Activated CD4-positive, alpha-beta T cell treated with anti-CD3 and anti-CD28 coated beads, Interleukin-2, amount 10 ng/mL, durations not matched to agents 24 days and 14 days (primary cell): Measurements from ENCODE around the gene ACTRT3. TPM values are rescaled to one million over a fixed set of nuclear protein-coding genes. Genes with fewer than 3 reads are reported as not detected.
A peak's percentile ranks its signal among the peaks of the same experiment; 100 is the strongest.

Source experiments
- DNase-seq: peaks from one replicate; pipeline ENCODE4 v3.0.0; 2022
- H3K27ac Mint-ChIP-seq: one replicate; pipeline ENCODE4 v1.8.0; 2022; ENCODE audit warnings: mild to moderate bottlenecking, mixed read lengths
- H3K27me3 Mint-ChIP-seq: one replicate; pipeline ENCODE4 v1.8.0; 2022; ENCODE audit warnings: mixed read lengths
- H3K36me3 Mint-ChIP-seq: one replicate; pipeline ENCODE4 v1.8.0; 2022; ENCODE audit warnings: low read depth, mild to moderate bottlenecking, mixed read lengths
- H3K4me1 Mint-ChIP-seq: one replicate; pipeline ENCODE4 v1.8.0; 2021; ENCODE audit warnings: mixed read lengths
- H3K4me3 Mint-ChIP-seq: one replicate; pipeline ENCODE4 v1.8.0; 2022; ENCODE audit warnings: mild to moderate bottlenecking, moderate library complexity, mixed read lengths
- H3K9me3 Mint-ChIP-seq: one replicate; pipeline ENCODE4 v1.8.0; 2021; ENCODE audit warnings: mixed read lengths
- intact Hi-C: fragments of 100-400 bp; cut with micrococcal nuclease; formaldehyde crosslinking; loops from one replicate; pipeline ENCODE4 v1.15.1; 2023
- total RNA-seq: library from RNA; stranded (reverse); gene quantifications from 2 replicates; pipeline ENCODE4 v1.2.3, GENCODE V29; 2022

Gene ACTRT3
- total RNA-seq: 0.85 and 1.1 TPM in 2 replicates

DNA sequence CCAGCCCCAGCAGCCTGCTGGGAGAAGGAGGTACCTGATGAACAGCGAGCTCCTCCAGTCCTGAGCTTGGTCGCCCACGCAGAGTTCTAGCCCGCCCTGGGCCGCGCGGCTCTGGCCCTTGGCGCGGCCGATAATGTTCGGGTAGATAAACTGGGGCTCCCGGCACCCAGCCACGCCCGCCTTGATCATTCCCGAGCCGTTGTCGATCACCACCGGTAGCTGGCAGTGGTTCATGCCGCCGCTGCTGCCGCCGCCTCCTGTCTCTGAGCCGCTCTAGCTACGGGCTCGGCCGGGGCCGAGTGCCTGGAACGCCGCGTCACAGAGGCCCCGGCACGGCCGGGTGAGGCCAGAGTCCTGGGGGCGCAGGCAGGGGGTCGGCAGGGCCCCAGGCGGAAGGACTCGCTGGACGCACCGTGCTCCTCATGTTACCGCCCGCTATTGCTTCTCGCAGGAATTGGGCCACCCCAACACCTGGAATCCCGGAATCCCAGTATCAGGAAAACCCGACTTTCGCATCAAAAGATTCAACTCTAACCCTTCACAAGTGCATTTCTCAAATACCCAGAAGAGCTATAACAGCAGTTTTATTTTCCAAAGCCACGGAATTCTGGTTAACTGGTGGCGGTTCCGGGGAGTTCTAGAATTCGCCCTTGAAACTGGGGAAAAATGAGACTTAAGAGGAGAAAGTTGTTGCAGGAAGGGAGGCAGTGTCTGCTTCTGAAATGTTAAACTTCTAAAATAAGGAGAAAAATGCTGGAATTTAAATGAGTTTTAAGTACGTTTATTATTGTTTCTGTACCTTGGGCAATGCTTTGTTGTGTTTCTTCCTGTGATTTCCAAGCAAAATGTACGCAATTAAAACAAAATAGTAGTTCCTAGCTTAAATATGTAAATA is at the start of gene ACTRT3:
ACTRT3 (minus strand) TSS at position 275 of the 895 bp plus-strand sequence; CDS start at position 234, 41 bp downstream.
- Mint-ChIP-seq H3K4me1 (peaks cover 18% of the 10 kb centered on the region), H3K9me3 (no peaks in the 10 kb centered on the region), H3K36me3 (peaks cover 10% of the 10 kb centered on the region), H3K4me3 (peak within 1 kb of the TSS; percentile 78), H3K27ac (peak within 1 kb of the TSS; percentile 84), H3K27me3 (no peaks in the 10 kb centered on the region)
- intact Hi-C loops: loop anchor here (5.0 kb wide), 2 partner anchors 288 to 1103 kb away; partner anchors contain the start of gene RPL22L1
- DNase-seq: peak; percentile 86

DNA sequence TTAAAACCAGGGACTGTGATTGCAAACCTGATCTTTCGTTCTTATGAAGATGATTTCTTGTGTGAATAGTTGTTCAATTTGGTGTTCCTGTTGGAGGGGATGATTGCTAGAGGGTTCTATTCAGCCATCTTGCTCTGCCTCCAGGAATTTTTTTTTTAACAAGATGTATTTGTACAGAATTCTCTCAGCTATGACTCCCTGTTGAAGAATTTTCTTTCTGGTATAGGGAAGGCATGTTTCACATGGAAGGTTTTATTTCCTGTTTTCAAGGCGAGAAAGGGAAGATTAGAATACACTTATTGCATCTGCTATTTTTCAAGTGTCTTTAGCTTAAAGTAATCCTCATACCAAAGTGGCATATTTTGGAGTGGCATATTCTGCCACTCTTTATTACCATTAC is 49.0 kb upstream of the ACTRT3 start:
- peaks cover 45% of the 10 kb centered on the region for H3K27me3 Mint-ChIP-seq

DNA sequence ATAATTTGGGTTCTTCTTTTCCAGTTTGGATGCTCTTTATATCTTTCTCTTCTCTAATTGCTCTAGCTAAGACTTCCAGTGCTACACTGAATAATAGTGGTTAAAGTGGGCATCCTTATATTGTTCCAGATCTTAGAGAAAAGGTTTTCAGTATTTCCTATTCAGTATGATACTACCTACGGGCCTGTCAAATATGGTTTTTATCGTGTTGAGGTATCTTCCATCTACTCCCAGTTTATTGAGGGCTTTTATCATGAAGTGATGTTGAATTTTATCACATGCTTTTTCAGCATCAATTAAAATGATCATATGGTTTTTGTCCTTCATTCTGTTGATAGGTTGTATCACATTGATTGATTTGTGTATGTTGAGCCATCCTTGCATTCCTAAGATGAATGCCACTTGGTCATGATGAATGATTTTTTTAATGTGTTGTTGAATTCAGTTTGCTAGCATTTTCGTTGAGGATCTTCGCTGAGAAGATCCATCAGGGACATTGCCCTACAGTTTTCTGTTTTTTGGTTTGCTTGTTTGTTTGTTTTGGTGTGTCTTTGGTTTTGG is 46.3 kb upstream of the ACTRT3 start:
- H3K4me3 Mint-ChIP-seq: no peak overlapping the region
- peaks cover 7% of the 10 kb centered on the region for H3K9me3 Mint-ChIP-seq
- H3K4me1 Mint-ChIP-seq: peaks cover 24% of the 10 kb centered on the region
- DNase-seq: no peak
- intact Hi-C loops: no loop called here
- H3K36me3 Mint-ChIP-seq: peaks cover 7% of the 10 kb centered on the region
- H3K27ac Mint-ChIP-seq: no peak overlapping the region
- peaks cover 37% of the 10 kb centered on the region for H3K27me3 Mint-ChIP-seq

More for the DNA sequence above, 49.0 kb upstream of the ACTRT3 start:
- Mint-ChIP-seq H3K4me3 (no peak overlapping the region), H3K4me1 (peaks cover 11% of the 10 kb centered on the region), H3K36me3 (peaks cover 7% of the 10 kb centered on the region), H3K9me3 (peaks cover 7% of the 10 kb centered on the region), H3K27ac (no peak overlapping the region)
- DNase-seq: no peak
- intact Hi-C loops: no loop called here

DNA sequence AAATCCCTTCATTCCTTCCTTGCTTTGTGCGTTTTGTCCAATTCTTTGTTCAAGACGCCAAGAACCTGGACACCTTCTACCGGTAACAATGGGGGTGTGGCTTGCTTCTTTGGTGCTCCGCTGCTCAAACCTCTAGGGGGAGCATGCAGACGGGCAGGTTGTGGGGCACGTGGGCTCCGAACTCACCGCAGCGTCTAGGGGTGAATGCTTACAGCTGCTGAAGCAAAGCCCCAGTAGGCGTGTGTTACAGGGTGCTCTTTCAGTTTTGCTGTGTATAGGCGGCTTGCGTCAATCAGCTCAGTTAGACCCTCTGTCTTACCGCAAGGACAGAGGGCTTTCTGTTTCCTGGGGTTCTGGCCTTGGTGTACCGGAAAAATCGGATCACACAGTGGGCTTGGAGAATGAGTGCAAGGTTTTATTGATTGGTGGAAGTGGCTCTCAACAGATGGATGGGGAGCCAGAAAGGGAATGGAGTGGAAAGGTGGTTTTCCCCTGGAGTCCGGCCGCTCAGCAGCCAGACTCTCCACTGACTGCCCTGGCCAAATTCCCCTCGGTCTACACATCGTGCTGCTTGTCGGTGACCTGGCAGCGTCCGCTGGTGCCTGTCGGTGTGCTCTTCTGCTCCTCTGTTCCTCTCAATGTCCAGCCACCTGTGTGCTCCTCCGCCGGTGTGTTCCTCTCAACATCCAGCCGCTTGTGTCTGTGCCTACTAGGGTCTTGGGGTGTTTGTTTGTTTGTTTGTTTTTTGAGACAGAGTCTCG is 44.6 kb upstream of the ACTRT3 start:
- Mint-ChIP-seq H3K27ac (peak overlapping the region; percentile 91), H3K36me3 (peaks cover 7% of the 10 kb centered on the region), H3K27me3 (peaks cover 25% of the 10 kb centered on the region), H3K9me3 (peaks cover 7% of the 10 kb centered on the region), H3K4me1 (peaks cover 32% of the 10 kb centered on the region), H3K4me3 (peak overlapping the region; percentile 92)
- DNase-seq: peak; percentile 93
- intact Hi-C loops: loop anchor here (1.0 to 5.0 kb wide), 3 partner anchors 49 to 543 kb away; partner anchors contain the start of genes SKIL and TERC

DNA sequence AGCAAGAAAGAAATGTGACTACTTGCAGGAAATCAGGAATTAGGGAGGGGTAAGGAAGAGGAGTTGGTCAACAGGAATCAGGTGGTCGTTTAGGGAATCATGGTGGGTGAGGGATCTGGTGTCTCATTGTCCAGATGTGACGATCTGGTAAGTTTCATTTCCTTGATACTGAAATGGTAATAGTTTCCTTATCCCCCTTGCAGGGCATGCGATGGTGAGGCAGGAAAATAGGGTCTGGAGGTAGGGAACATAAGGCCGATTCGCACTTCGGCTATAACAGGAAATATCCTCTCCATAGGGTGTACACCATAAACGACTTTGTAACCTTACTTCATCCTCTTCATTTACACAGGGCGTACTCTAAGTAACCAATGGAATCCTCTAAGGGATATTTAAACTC is 43.9 kb upstream of the ACTRT3 start:
- H3K36me3 Mint-ChIP-seq: peaks cover 8% of the 10 kb centered on the region
- H3K27me3 Mint-ChIP-seq: peaks cover 20% of the 10 kb centered on the region
- intact Hi-C loops: loop anchor here (1.0 to 5.0 kb wide), 3 partner anchors 48 to 544 kb away; partner anchors contain the start of genes SKIL and TERC
- peak overlapping the region; percentile 91 for H3K27ac Mint-ChIP-seq
- H3K9me3 Mint-ChIP-seq: peaks cover 7% of the 10 kb centered on the region
- peak overlapping the region; percentile 92 for H3K4me3 Mint-ChIP-seq
- DNase-seq: peak; percentile 59
- peaks cover 37% of the 10 kb centered on the region for H3K4me1 Mint-ChIP-seq

DNA sequence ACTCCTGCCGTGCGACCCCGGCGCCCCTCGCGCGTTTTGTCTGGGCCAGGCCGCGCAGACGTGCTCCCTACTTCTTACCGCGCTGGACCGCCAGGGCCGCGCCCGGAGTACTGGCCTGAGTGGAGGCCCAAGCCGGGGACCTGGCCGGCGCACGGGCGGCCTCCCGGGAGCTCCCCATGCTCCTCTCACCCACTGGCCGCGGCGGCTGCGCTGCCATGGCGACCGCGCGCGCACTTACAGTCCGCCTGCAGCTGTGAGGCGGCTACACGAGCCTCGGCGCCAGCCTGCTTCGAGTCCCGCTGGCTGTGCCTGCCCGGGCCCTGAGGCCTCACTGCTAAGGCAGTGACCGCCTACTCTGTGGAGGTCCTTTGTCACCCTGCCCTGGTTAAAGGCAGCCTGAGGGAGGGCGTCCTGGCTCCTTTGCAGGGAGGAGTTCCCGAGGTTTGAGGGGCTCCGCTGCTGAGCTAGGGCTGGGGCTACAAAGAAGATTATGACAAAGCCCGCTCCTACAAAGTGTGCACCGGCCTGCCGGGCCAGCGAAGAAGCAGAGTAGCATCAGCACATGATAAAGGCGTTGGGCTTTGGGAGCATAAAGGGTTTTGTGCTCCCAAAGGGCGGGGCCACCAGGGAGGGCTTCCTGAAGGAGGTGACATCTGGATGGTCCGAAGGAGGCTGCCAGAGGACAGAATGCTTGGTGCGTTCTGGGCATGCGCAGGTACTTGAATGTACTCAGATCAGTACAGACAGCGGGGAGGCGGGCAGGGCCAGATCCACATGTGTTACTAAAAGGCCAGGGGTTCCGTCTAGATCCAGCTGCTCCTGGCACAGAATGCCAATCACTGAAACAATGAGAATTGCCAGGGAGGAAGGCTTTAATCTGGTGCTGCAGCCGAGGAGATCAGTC is 43.2 kb upstream of the ACTRT3 start, which contains the start of the genes LRRC34 and LRRIQ4:
LRRC34 (minus strand) TSS at position 573 of the 904 bp plus-strand sequence; CDS start at position 217, 356 bp downstream.
LRRIQ4 (plus strand) TSS at position 539 of the 904 bp plus-strand sequence. CDS start 9,052 bp downstream, outside the sequence.
- Mint-ChIP-seq H3K9me3 (peaks cover 7% of the 10 kb centered on the region), H3K4me3 (peak within 1 kb of the TSS; percentile 92), H3K27me3 (peaks cover 14% of the 10 kb centered on the region), H3K36me3 (peaks cover 12% of the 10 kb centered on the region), H3K27ac (peak within 1 kb of the TSS; percentile 91), H3K4me1 (peaks cover 40% of the 10 kb centered on the region)
- DNase-seq: peak; percentile 91
- intact Hi-C loops: loop anchor here (1.0 to 5.0 kb wide), 4 partner anchors 39 to 545 kb away; partner anchors contain the start of genes MYNN, SKIL and TERC

DNA sequence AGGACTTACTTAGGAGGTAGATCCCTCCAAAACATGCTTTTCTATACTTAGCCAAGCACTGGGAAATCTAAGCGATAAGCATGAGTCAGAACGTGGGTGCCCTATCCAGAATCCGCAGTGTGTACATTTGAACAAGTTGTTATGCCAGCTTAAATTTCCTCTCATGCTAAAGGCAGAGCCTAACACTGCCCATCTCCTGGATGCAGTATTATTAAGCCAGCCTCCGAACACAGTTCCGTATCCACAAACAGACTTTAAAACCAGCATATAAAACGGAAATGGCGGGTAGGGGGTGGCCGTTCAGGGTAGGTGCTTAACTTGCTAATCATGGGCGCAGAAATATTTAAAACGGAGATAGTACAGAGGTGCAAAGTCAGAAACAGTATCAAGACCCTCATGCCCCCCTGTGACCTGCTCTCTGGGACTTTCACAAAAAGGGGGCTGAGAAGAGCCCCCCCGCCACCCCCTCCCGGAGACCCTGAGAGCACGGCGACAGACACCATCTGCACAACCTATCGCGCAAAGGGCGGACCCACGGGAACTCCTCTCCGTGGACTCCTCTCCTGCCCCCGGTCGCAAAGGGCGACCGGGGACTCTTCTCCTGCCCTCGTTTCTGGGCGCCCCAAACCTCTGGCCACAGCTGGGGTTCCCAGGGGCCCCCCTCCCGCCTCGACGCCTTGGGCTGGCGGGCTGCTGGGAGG is 42.4 kb upstream of the ACTRT3 start:
- Mint-ChIP-seq H3K36me3 (peaks cover 12% of the 10 kb centered on the region), H3K4me1 (peaks cover 40% of the 10 kb centered on the region), H3K9me3 (peaks cover 7% of the 10 kb centered on the region), H3K4me3 (peak overlapping the region; percentile 92), H3K27ac (peak overlapping the region; percentile 91), H3K27me3 (peaks cover 8% of the 10 kb centered on the region)
- peak; percentile 76 for DNase-seq
- intact Hi-C loops: loop anchor here (1.0 to 5.0 kb wide), 3 partner anchors 38 to 546 kb away; partner anchors contain the start of genes MYNN, SKIL and TERC

DNA sequence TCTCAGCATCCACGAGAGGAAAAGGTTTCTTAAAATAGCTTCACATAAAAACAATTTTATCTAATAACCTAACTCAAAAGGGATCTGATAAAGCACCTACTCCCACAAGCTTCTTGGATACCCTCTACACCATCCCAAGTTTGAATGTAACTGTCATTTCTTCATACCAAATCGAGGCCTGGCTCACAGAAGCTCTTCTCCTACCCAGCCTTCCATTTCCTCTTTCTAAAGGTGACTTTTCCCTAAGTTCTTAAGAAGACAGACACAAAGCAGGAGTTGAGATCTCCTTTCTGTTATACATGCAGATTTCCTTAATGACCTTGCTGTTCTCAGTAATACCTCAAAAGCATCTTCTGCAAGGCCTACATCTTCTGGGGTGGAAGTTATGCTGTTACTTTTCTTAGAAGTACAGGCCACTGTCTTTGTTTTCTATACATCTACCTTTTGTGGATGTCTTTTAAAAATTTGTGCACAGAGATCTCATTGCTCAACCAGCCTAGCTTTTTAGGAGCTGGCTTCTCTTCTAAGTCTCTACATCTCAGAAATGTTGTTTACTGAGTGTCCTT is 40.0 kb upstream of the ACTRT3 start:
- DNase-seq: peak; percentile 60
- Mint-ChIP-seq H3K36me3 (peaks cover 5% of the 10 kb centered on the region), H3K27ac (peak overlapping the region; percentile 77), H3K9me3 (no peaks in the 10 kb centered on the region), H3K4me1 (peaks cover 38% of the 10 kb centered on the region), H3K27me3 (no peaks in the 10 kb centered on the region), H3K4me3 (peak overlapping the region; percentile 43)
- intact Hi-C loops: no loop called here

DNA sequence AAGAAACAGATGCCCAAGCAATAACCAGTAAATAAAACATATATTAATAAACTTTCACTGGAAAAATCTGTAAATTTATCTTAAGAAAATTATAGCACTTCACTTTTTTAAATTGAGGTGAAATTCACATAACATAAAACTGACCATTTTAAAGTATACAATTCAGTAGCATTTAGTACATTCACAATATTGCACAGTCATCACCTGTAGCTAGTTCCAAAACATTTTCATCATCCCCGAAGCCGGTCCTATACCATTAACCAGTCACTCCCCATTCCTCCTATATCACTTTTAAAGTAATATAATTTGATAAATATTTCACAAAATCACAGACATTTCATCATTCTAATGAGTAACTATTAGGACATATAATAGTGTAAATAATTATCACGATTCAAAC is 35.3 kb upstream of the ACTRT3 start:
- H3K27ac Mint-ChIP-seq: no peak overlapping the region
- no peak for DNase-seq
- peaks cover 15% of the 10 kb centered on the region for H3K4me1 Mint-ChIP-seq
- peaks cover 17% of the 10 kb centered on the region for H3K36me3 Mint-ChIP-seq
- no peak overlapping the region for H3K4me3 Mint-ChIP-seq
- H3K9me3 Mint-ChIP-seq: no peaks in the 10 kb centered on the region
- no peaks in the 10 kb centered on the region for H3K27me3 Mint-ChIP-seq
- intact Hi-C loops: no loop called here

DNA sequence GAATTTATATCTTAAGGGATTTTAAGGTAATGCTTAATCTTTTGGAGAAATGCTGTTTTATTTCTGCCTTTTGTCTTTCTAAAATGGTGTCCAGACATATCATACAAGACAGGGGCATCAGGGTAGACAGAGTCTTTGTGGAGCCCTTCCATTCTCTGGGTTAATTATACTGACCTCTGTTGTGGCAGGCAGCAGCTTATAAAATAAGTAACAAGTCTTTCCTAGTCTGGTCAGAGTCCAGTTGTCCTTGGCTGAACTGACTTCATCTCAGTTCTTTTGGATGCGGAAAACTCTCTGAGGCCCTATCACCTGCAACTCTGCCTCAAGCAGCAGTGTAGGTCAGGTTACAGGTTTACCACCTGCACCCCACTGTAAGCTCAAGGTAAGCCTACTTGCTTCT is 23.0 kb upstream of the ACTRT3 start:
- intact Hi-C loops: no loop called here

DNA sequence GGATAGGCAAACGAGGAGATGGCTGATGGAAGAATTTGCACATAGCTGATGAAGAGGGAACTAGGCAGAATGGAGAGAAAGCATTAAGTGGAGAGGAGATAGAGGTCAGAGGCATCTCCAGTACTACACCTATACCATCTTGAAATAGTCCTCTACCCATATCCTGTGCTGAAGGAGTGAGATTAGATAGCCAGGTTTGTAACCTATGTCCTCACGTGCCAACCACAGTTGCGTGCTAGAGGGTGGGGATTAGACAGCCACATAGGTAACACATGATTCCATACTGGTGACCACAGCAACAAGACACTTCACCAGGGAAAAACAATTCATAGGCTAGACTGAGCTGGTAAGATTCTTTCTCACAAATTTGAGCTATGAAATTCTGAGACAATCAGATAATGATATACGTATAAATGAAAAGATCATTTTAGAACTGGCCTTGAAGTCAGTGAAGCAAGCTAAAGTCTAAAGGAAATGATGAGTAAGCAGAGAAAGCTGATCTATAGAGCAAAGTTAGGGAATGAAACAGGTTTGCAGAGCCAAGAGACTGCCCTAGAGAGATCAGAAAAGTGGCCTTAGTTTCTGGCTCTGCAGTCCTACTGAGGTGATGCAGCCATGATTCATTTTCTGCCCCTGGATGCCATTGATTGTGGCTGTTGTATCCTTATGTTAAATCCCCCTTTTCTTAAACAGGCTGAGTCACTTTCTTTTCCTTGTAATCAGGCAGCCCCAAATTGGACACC is 21.5 kb upstream of the ACTRT3 start:
- peaks cover 5% of the 10 kb centered on the region for H3K4me1 Mint-ChIP-seq
- H3K36me3 Mint-ChIP-seq: peaks cover 36% of the 10 kb centered on the region
- DNase-seq: no peak
- H3K4me3 Mint-ChIP-seq: no peak overlapping the region
- no peaks in the 10 kb centered on the region for H3K27me3 Mint-ChIP-seq
- H3K27ac Mint-ChIP-seq: no peak overlapping the region
- intact Hi-C loops: loop anchor here (1.0 kb wide), 1 partner anchor 17 kb away; no protein-coding TSS in a partner anchor
- H3K9me3 Mint-ChIP-seq: no peaks in the 10 kb centered on the region

More for the DNA sequence above, 23.0 kb upstream of the ACTRT3 start:
- DNase-seq: no peak
- Mint-ChIP-seq H3K4me3 (no peak overlapping the region), H3K36me3 (peaks cover 27% of the 10 kb centered on the region), H3K9me3 (no peaks in the 10 kb centered on the region), H3K27ac (no peak overlapping the region), H3K4me1 (peaks cover 6% of the 10 kb centered on the region), H3K27me3 (no peaks in the 10 kb centered on the region)
